Endothelial cell of umbilical vein (primary cell): ENCODE results near the gene RABIF. TPM values are rescaled to one million over a fixed set of nuclear protein-coding genes. Genes with fewer than 3 reads are reported as not detected.

Source experiments
- BruUV-seq: library from RNA; stranded (reverse); fragments of 400-500 nt; replicated peaks from 2 replicates; lab custom pipeline; 2021; lab: Mats Ljungman, UMichigan
- CTCF ChIA-PET: fragments of 300-600, 350-600 bp; sonication (Branson Sonifier 250); formaldehyde crosslinking; loops from one replicate; lab custom pipeline; 2021; ENCODE audit warnings: antibody characterized with exemption, inconsistent platforms; lab: Charles Lee
- POLR2A ChIA-PET: fragments of 300-600, 350-600 bp; sonication (Branson Sonifier 250); formaldehyde crosslinking; loops from one replicate; lab custom pipeline; 2021; ENCODE audit warnings: antibody characterized with exemption, inconsistent platforms; lab: Charles Lee
- DNase-seq: peaks from one replicate; pipeline ENCODE4 v3.0.0-alpha.2; 2011; ENCODE audit warnings: low read depth, low spot score
- FAIRE-seq: peaks from 2 replicates; lab custom pipeline; 2011; peaks lifted over from hg19 to GRCh38; lab: Jason Lieb, UNC
- H2AFZ ChIP-seq: 2 replicates; pipeline ENCODE4 v1.6.0; 2012; ENCODE audit warnings: low read depth, low read length, control low read depth, inconsistent platforms
- H3K27ac ChIP-seq: 2 replicates; pipeline ENCODE4 v1.5.1; 2011; ENCODE audit warnings: low read depth, mild to moderate bottlenecking, control low read depth, low read length, moderate library complexity; ENCODE audit not compliant: insufficient read depth
- H3K27me3 ChIP-seq, 2 experiments: 2 replicates each; pipeline versions ENCODE4 v1.6.0 to v1.6.1; 2011; ENCODE audit warnings: low read length in 2 of 2, mixed read lengths in 1 of 2; ENCODE audit not compliant: control insufficient read depth in 2 of 2, insufficient read depth in 2 of 2
- H3K36me3 ChIP-seq, 2 experiments: 2 replicates in 1 of 2; 3 replicates in 1 of 2; pipeline ENCODE4 v1.5.1; 2011; ENCODE audit warnings: low read length in 2 of 2, mild to moderate bottlenecking in 1 of 2, moderate library complexity in 1 of 2; ENCODE audit not compliant: control insufficient read depth in 2 of 2, insufficient read depth in 2 of 2; ENCODE audit errors: extremely low read depth in 1 of 2
- H3K4me1 ChIP-seq: 3 replicates; pipeline ENCODE4 v1.5.1; 2011; ENCODE audit warnings: mild to moderate bottlenecking, low read length; ENCODE audit not compliant: control insufficient read depth, insufficient read depth; ENCODE audit errors: extremely low read depth
- H3K4me2 ChIP-seq: 2 replicates; pipeline ENCODE4 v1.6.1; 2011; ENCODE audit warnings: low read length, control low read depth, mixed read lengths; ENCODE audit not compliant: insufficient read depth
- H3K4me3 ChIP-seq, 3 experiments: fragments of 200-600 bp in 1 of 3; sonication (generic), shearing (Covaris generic) in 1 of 3; replicated peaks in 1 of 3; 2 replicates each; pipeline ENCODE4 v1.5.1; 2011 to 2016; ENCODE audit warnings: control low read depth in 3 of 3, low read length in 3 of 3, mild to moderate bottlenecking in 2 of 3, inconsistent platforms in 1 of 3, low read depth in 1 of 3, moderate library complexity in 1 of 3; ENCODE audit not compliant: insufficient read depth in 1 of 3
- H3K79me2 ChIP-seq: 2 replicates; pipeline ENCODE4 v1.6.0; 2012; ENCODE audit warnings: low read length, inconsistent platforms; ENCODE audit not compliant: control insufficient read depth, insufficient read depth
- H3K9ac ChIP-seq: replicated peaks from 2 replicates; pipeline ENCODE3; 2011; ENCODE audit warnings: low read length, control low read depth; ENCODE audit not compliant: insufficient read depth; ENCODE audit errors: extremely low read depth
- H3K9me1 ChIP-seq: replicated peaks from 3 replicates; pipeline ENCODE4 v1.6.0; 2011; ENCODE audit warnings: mild to moderate bottlenecking, low read length; ENCODE audit not compliant: control insufficient read depth, insufficient read depth; ENCODE audit errors: extremely low read depth
- H3K9me3 ChIP-seq: replicated peaks from 2 replicates; pipeline ENCODE4 v1.5.1; 2012; ENCODE audit warnings: low read length, inconsistent platforms; ENCODE audit not compliant: control insufficient read depth, insufficient read depth
- H4K20me1 ChIP-seq: replicated peaks from 2 replicates; pipeline ENCODE3; 2011; ENCODE audit warnings: mild to moderate bottlenecking, low read length; ENCODE audit not compliant: control insufficient read depth, insufficient read depth; ENCODE audit errors: extremely low read depth
- EZH2 ChIP-seq: IDR thresholded peaks from 2 replicates; pipeline ENCODE4 v1.6.1; 2012; ENCODE audit warnings: borderline replicate concordance, low read depth, mild to moderate bottlenecking, moderate library complexity, low read length, inconsistent platforms; ENCODE audit not compliant: severe bottlenecking
- FOS ChIP-seq: IDR thresholded peaks from 2 replicates; pipeline ENCODE4 v1.6.1; 2011; ENCODE audit warnings: mild to moderate bottlenecking, low read length, moderate library complexity, borderline replicate concordance; ENCODE audit not compliant: insufficient read depth
- GATA2 ChIP-seq: IDR thresholded peaks from 2 replicates; pipeline ENCODE4 v1.7.0; 2011; ENCODE audit warnings: low read depth, mild to moderate bottlenecking, moderate library complexity, mixed read lengths, low read length; ENCODE audit not compliant: insufficient read length, insufficient read depth
- JUN ChIP-seq: IDR thresholded peaks from 2 replicates; pipeline ENCODE4 v1.6.1; 2011; ENCODE audit warnings: borderline replicate concordance, low read depth; ENCODE audit not compliant: insufficient read length, insufficient read depth
- MYC ChIP-seq: IDR thresholded peaks from one replicate; pipeline ENCODE4 v1.6.1; 2011; ENCODE audit warnings: mild to moderate bottlenecking, low read depth, low read length
- POLR2A ChIP-seq: IDR thresholded peaks from 2 replicates; pipeline ENCODE4 v1.6.1; 2012; ENCODE audit warnings: low read depth, mild to moderate bottlenecking, control low read depth, low read length
- POLR2AphosphoS5 ChIP-seq: IDR thresholded peaks from 2 replicates; pipeline ENCODE4 v1.6.1; 2012; ENCODE audit warnings: low read depth, mild to moderate bottlenecking, control low read depth, low read length, moderate library complexity; ENCODE audit not compliant: insufficient read depth
- dilution Hi-C: fragments of 300-500 bp; cut with MboI; formaldehyde crosslinking; loops from one replicate; pipeline ENCODE4 v1.15.0; 2019; ENCODE audit warnings: low sequenced_read_pairs; ENCODE audit not compliant: extremely low pct_ligation_motif_present
- intact Hi-C: fragments of 100-400 bp; cut with micrococcal nuclease; formaldehyde crosslinking; loops from one replicate; pipeline ENCODE4 v1.10.0; 2022
- polyA plus RNA-seq, 4 experiments: library from polyadenylated mRNA; depleted of rRNA in 3 of 4; stranded (reverse) in 3 of 4; unstranded in 1 of 4; fragments of >200 nt; gene quantifications; 2 replicates each; pipeline versions ENCODE4 v1.2.1 to v1.2.3, GENCODE V29; 2011 to 2012; ENCODE audit warnings: missing spikeins in 1 of 4
- total RNA-seq: library from RNA; stranded (reverse); gene quantifications from 2 replicates; pipeline ENCODE4 v1.2.3, GENCODE V29; 2021
- TF ChIP-seq, protein P1 (sequence below), 2 donors: IDR thresholded peaks; 1 replicate in 1 of 2; 2 replicates in 1 of 2; pipeline ENCODE4 v1.5.1; 2011; ENCODE audit warnings: low read length in 2 of 2, mild to moderate bottlenecking in 2 of 2, moderate library complexity in 2 of 2, control low read depth in 1 of 2, inconsistent platforms in 1 of 2, low read depth in 1 of 2; ENCODE audit not compliant: insufficient read depth in 1 of 2; ENCODE audit errors: extremely low read depth in 1 of 2
- TF ChIP-seq, protein P2 (sequence below): IDR thresholded peaks from 2 replicates; pipeline ENCODE4 v1.6.1; 2011; ENCODE audit not compliant: insufficient read depth, insufficient read length

RABIF gene
- total and polyA plus RNA-seq, 2 donors (not counting 3 experiments of a cell fraction or from before 2014, with no cell fraction given): 15.8 to 17.1 TPM

DNA sequence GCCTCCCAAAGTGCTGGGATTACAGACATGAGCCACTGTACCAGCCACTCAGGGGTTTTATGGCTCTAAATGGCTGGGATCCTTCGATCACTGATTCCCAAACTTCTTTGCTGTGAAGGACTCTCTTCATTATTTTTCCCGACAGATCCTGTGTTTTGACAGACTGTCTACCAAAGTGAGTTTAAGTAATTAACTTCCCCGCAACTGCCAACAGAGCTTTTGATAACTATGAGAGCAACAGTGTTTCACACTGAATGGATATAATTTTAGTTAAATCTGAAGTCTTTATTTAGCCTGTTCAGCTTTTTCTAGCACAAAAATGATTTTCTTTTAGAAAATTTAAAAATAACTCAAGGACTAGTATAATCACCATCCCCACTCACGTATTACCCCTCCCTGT is 12.6 kb upstream of the RABIF start:
- CTCF ChIA-PET: no interaction called here
- Histone ChIP-seq H3K9ac (no peak overlapping the region), H2AFZ (no peak overlapping the region), H3K4me3 (no peak overlapping the region), H3K9me3 (no peaks in the 10 kb centered on the region), H3K36me3 (peaks cover 0 to 7% of the 10 kb centered on the region in 2 experiments), H3K9me1 (no peaks in the 10 kb centered on the region), H3K27me3 (no peaks in the 10 kb centered on the region), H3K4me2 (no peak overlapping the region), H4K20me1 (no peaks in the 10 kb centered on the region), H3K79me2 (no peaks in the 10 kb centered on the region), H3K27ac (no peak overlapping the region), H3K4me1 (no peaks in the 10 kb centered on the region)
- FAIRE-seq (no peak), DNase-seq (no peak)
- POLR2A ChIA-PET: no interaction called here
- BruUV-seq: no TSS peak
- TF ChIP-seq MYC (no peak), FOS (no peak), JUN (no peak), EZH2 (no peak), POLR2A (no peak), GATA2 (no peak), POLR2AphosphoS5 (no peak)
- TF ChIP-seq, protein P1, sequence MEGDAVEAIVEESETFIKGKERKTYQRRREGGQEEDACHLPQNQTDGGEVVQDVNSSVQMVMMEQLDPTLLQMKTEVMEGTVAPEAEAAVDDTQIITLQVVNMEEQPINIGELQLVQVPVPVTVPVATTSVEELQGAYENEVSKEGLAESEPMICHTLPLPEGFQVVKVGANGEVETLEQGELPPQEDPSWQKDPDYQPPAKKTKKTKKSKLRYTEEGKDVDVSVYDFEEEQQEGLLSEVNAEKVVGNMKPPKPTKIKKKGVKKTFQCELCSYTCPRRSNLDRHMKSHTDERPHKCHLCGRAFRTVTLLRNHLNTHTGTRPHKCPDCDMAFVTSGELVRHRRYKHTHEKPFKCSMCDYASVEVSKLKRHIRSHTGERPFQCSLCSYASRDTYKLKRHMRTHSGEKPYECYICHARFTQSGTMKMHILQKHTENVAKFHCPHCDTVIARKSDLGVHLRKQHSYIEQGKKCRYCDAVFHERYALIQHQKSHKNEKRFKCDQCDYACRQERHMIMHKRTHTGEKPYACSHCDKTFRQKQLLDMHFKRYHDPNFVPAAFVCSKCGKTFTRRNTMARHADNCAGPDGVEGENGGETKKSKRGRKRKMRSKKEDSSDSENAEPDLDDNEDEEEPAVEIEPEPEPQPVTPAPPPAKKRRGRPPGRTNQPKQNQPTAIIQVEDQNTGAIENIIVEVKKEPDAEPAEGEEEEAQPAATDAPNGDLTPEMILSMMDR (IDR thresholded peaks at IDR 0.05; ENCODE audit: extremely low read depth in 1 of 2, insufficient read depth in 1 of 2, low read depth in 1 of 2, low read length in 2 of 2): no peak
- TF ChIP-seq, protein P2, sequence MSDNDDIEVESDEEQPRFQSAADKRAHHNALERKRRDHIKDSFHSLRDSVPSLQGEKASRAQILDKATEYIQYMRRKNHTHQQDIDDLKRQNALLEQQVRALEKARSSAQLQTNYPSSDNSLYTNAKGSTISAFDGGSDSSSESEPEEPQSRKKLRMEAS: no peak
- dilution Hi-C loops: no loop called here
- intact Hi-C loops: no loop called here
